ENCODE measurements around the gene ASIC5.

Gene ASIC5

GRCh38 chr4:155881555-155881954, 15.5 kb upstream of the ASIC5 start:
- DNase-seq (ENCODE audit: low spot score) = no peak

- no peak for DNase-seq (ENCODE audit: low spot score)
These were observed 13.7 kb upstream of the ASIC5 start for GRCh38 chr4:155879767-155880166.

GRCh38 chr4:155878611-155879010, 12.5 kb upstream of the ASIC5 start:
- DNase-seq (ENCODE audit: low spot score) = no peak

GRCh38 chr4:155877971-155878370, 11.9 kb upstream of the ASIC5 start:
- no peak for DNase-seq (ENCODE audit: low spot score)

- no peak for DNase-seq (ENCODE audit: low spot score)
These were observed 9.8 kb upstream of the ASIC5 start for GRCh38 chr4:155875878-155876277.

- no peak for DNase-seq (ENCODE audit: low spot score)
These were observed 10.2 kb downstream of the ASIC5 start for GRCh38 chr4:155855897-155856296.

GRCh38 chr4:155854582-155855226, 11.4 kb downstream of the ASIC5 start:
- no peak for DNase-seq (ENCODE audit: low spot score)

GRCh38 chr4:155853189-155853588, 12.9 kb downstream of the ASIC5 start:
- DNase-seq (ENCODE audit: low spot score) = no peak

GRCh38 chr4:155849042-155849441, 17.0 kb downstream of the ASIC5 start:
- no peak for DNase-seq (ENCODE audit: low spot score)

- no peak for DNase-seq (ENCODE audit: low spot score)
These were observed 19.1 kb downstream of the ASIC5 start for GRCh38 chr4:155846929-155847328.

- DNase-seq (ENCODE audit: low spot score) = no peak
These were observed 24.0 kb downstream of the ASIC5 start for GRCh38 chr4:155842080-155842479.

GRCh38 chr4:155837203-155837796, 28.8 kb downstream of the ASIC5 start:
- DNase-seq (ENCODE audit: low spot score) = no peak

- no peak for DNase-seq (ENCODE audit: low spot score)
These were observed 33.4 kb downstream of the ASIC5 start for GRCh38 chr4:155832664-155833063.

- DNase-seq (ENCODE audit: low spot score) = no peak
These were observed 37.4 kb downstream of the ASIC5 start for GRCh38 chr4:155828628-155829027.

GRCh38 chr4:155822572-155822971, 43.5 kb downstream of the ASIC5 start:
- no peak for DNase-seq (ENCODE audit: low spot score)

- DNase-seq (ENCODE audit: low spot score) = no peak
These were observed 45.1 kb downstream of the ASIC5 start for GRCh38 chr4:155820887-155821518.

- no peak for DNase-seq (ENCODE audit: low spot score)
These were observed 47.0 kb downstream of the ASIC5 start for GRCh38 chr4:155819066-155819465.

GRCh38 chr4:155818639-155819038, 47.4 kb downstream of the ASIC5 start:
- DNase-seq (ENCODE audit: low spot score) = no peak

GRCh38 chr4:155811083-155811482, 55.0 kb downstream of the ASIC5 start:
- DNase-seq (ENCODE audit: low spot score) = no peak

- DNase-seq (ENCODE audit: low spot score) = no peak
These were observed 56.2 kb downstream of the ASIC5 start for GRCh38 chr4:155809835-155810234.

- DNase-seq (ENCODE audit: low spot score) = no peak
These were observed 59.1 kb downstream of the ASIC5 start for GRCh38 chr4:155807021-155807420.

GRCh38 chr4:155805016-155805415, 61.1 kb downstream of the ASIC5 start:
- DNase-seq (ENCODE audit: low spot score) = no peak

GRCh38 chr4:155802190-155802959, 63.7 kb downstream of the ASIC5 start:
- no peak for DNase-seq (ENCODE audit: low spot score)

All from left forelimb (tissue), 1 donor.